GM12875 (cell line): ENCODE measurements around the gene TAS2R19.

ENCODE experiments used
- H3K4me3 ChIP-seq: one replicate; pipeline ENCODE4 v1.5.1; 2011; ENCODE audit warnings: low read depth, low read length, control low read depth
- TF ChIP-seq, protein P1 (sequence below): IDR thresholded peaks from 2 replicates; pipeline ENCODE4 v1.5.1; 2011; ENCODE audit warnings: low read depth, mild to moderate bottlenecking, control low read depth, inconsistent platforms, low read length, moderate library complexity, borderline replicate concordance; ENCODE audit not compliant: insufficient read depth

Gene TAS2R19

DNA sequence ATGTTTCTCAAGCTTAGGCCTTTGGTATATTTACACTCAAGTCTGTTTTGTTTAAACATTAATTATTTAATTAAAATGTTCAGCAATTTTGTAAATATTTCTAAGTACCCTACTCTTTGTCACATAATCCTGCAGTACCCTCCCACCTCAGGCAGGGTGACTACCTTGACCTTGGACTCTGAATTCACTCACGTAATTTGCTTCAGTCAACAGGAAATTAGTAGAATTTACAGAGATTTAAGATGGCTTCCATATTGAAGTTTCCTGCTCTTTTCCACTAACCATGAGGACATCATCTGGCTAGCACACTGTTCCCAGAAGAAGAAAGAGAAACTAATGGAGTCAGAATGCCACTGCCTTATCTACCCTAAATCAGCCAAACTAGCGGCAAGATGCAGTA, 967 bp upstream of the TAS2R19 start:
- TF ChIP-seq, protein P1, sequence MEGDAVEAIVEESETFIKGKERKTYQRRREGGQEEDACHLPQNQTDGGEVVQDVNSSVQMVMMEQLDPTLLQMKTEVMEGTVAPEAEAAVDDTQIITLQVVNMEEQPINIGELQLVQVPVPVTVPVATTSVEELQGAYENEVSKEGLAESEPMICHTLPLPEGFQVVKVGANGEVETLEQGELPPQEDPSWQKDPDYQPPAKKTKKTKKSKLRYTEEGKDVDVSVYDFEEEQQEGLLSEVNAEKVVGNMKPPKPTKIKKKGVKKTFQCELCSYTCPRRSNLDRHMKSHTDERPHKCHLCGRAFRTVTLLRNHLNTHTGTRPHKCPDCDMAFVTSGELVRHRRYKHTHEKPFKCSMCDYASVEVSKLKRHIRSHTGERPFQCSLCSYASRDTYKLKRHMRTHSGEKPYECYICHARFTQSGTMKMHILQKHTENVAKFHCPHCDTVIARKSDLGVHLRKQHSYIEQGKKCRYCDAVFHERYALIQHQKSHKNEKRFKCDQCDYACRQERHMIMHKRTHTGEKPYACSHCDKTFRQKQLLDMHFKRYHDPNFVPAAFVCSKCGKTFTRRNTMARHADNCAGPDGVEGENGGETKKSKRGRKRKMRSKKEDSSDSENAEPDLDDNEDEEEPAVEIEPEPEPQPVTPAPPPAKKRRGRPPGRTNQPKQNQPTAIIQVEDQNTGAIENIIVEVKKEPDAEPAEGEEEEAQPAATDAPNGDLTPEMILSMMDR, result no peak
- no peak overlapping the region for H3K4me3 ChIP-seq

DNA sequence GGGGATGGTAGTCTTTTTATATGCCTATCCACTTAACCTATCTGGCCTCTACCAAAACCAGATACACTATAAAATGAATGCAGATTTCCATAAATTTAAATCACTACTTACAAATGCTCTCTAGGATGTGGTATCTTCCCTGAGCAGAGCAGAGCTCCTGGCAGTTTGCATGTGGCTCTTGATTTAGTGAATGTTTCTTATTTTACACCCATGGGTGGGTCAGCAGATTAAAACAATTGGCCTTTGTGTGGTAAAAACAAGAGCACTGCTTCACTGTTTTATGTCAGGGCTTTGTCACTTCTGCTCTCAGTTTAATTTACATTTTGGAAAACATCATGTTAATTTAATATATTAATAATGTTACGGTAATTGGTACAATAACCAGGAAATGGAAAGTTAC, 5.5 kb downstream of the TAS2R19 start:
- TF ChIP-seq, protein P1, result no peak
- H3K4me3 ChIP-seq, result no peak overlapping the region

DNA sequence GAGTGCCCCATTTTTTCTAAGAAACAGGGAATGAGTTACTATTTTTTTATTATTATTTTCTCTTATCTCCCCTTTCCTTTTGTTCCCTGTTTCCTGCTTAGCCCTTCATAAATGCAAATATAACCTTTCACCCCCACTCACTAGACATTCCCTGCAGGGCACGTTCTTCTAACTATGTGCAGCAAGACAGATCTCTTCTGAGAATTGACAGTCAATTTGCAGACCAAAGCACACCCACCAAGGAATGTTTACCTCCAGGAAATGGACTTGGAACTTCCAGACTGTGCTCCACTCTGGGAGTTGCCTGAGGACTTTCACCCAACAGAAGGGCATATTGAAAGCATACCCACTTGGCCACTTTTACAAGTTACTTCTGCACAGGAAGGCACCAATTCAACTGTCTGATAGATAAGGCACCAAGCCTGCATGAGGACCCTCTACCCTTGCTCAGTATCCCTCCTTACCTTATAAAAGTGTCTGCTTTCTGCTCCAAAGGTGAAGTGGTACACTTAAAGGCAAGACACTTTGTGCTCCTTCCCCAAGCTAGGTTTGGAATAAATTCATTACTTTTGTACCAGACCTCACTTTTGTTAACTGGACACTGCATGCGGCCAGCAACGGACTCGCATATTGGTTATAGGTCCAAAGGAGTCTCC, 6.5 kb downstream of the TAS2R19 start:
- no peak overlapping the region for H3K4me3 ChIP-seq
- TF ChIP-seq, protein P1, result no peak

DNA sequence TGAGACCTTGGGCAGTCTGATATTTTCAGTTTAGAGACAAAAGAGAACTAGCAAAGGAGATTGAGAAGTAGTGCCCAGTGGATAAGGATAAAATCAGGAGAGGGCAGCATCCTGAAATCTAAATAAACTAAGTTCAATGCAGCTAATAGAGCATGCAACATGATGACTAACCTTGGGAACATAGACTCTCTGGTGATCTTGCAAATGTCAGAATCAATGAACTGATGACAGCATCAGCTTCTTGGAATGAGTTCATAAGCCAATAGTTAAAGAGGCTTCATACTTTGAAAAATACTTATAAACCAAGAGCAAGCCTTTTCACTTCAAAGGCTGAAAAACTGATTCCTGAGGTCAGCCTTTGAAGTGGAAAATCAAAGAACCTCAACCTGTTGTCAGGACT, 8.2 kb downstream of the TAS2R19 start:
- H3K4me3 ChIP-seq, result no peak overlapping the region
- TF ChIP-seq, protein P1, result no peak

DNA sequence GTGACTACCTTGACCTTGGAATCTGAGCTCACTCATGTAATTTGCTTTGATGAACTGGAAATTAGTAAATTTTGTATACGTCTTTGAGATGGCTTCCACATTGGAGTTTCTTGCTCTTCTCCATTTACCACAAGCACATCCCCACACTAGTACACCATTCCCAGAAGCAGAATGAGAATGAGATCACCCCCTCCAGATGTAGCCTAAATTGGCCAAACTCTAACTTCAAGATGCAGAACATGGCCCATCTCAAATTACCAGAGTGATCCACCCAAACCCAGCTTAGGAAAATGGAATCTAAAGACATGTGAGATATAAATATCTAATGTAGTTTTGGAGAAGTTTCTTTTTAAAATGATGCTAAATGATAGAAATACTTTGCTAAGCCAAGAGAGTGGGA, 14.8 kb downstream of the TAS2R19 start:
- TF ChIP-seq, protein P1, result no peak
- H3K4me3 ChIP-seq, result no peak overlapping the region

DNA sequence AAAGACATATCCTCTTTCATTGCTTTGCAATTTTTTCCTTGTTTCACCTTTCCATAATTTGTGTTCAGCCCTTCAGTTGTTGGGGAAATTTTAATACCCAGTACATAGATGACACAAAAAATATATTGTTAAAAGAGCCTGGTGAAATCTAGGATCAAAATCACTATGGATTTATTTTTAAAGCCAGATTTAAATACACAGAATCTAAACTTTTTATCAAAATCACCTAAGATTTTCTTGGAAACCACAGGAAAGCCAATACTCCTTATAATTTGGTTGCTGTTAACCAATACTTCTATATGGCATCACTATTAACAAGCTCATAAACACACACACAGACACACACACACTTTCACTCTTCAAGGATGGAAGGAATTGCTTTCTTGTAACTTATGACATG, 24.2 kb downstream of the TAS2R19 start, which contains the start of gene TAS2R20:
Gene TAS2R20, minus strand, starts transcription at position 101 of the 400 bp plus-strand sequence. CDS start 429 bp downstream, outside the sequence.
- TF ChIP-seq, protein P1, result no peak
- no peak within 1 kb of the TSS for H3K4me3 ChIP-seq

DNA sequence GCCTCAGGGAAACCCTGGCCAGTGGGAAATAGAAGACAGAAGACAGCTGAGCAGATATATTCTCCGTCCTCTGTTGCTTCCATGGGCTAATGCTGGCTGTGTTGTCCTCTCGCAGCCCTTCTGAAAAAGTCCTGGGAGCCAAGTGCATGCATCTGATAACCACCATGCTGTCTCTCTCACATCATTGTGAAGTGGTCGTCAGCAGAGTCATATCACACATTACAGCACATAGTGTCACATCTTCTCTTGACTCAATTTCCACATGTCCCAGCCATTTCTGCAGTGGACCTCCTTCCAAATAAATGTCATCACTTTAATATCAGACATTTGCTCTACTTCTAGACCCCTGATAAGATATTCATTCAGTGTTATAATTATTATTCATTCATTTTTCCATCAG, 28.1 kb downstream of the TAS2R19 start:
- H3K4me3 ChIP-seq, result no peak overlapping the region
- TF ChIP-seq, protein P1, result no peak
